HG03025 (cell line): ENCODE data around the gene NCBP1.
"Not testable (repeated sequence)": the region's sequence is repeated elsewhere in the genome, so short reads cannot be mapped to it uniquely, and the experiment has no call there.

Experiments
- ATAC-seq: cut with Tn5 transposase; IDR thresholded peaks from one replicate; pipeline ENCODE4 v1.9.1; 2021; ENCODE audit warnings: mild to moderate bottlenecking, moderate library complexity; ENCODE audit not compliant: unreplicated experiment, low FRiP score

The NCBP1 gene

GRCh38 chr9:97668485-97668884 lies 34.9 kb downstream of the NCBP1 start:
- no peak for ATAC-seq

GRCh38 chr9:97670586-97670985 lies 37.0 kb downstream of the NCBP1 start:
- ATAC-seq, result no peak

GRCh38 chr9:97672403-97672802 lies 38.8 kb downstream of the NCBP1 start:
- no peak for ATAC-seq

- ATAC-seq, result no peak
These were observed 40.3 kb downstream of the NCBP1 start for GRCh38 chr9:97673922-97674321.

GRCh38 chr9:97675655-97676054 lies 42.0 kb downstream of the NCBP1 start:
- ATAC-seq, result no peak

- no peak for ATAC-seq
These were observed 48.6 kb downstream of the NCBP1 start for GRCh38 chr9:97682242-97682641.

GRCh38 chr9:97688654-97689053 lies 55.0 kb downstream of the NCBP1 start:
- no peak for ATAC-seq

- ATAC-seq, result no peak
These were observed 56.0 kb downstream of the NCBP1 start for GRCh38 chr9:97689401-97690180.

GRCh38 chr9:97694769-97695168 lies 61.1 kb downstream of the NCBP1 start:
- no peak for ATAC-seq

- no peak for ATAC-seq
These were observed 61.8 kb downstream of the NCBP1 start for GRCh38 chr9:97695390-97695789.

GRCh38 chr9:97695995-97696802 lies 62.6 kb downstream of the NCBP1 start:
- no peak for ATAC-seq

GRCh38 chr9:97696803-97697601 lies 63.4 kb downstream of the NCBP1 start, which contains the start of gene XPA:
Gene XPA (minus strand): TSS chr9:97697340. CDS start chr9:97697292, 48 bp downstream.
- peak; percentile 80 for ATAC-seq

- no peak for ATAC-seq
These were observed 64.2 kb downstream of the NCBP1 start for GRCh38 chr9:97697837-97698236.

- no peak for ATAC-seq
These were observed 65.2 kb downstream of the NCBP1 start for GRCh38 chr9:97698865-97699264.

GRCh38 chr9:97699281-97699680 lies 65.7 kb downstream of the NCBP1 start:
- not testable (repeated sequence) for ATAC-seq

- not testable (repeated sequence) for ATAC-seq
These were observed 66.2 kb downstream of the NCBP1 start for GRCh38 chr9:97699824-97700223.

- ATAC-seq, result no peak
These were observed 70.1 kb downstream of the NCBP1 start for GRCh38 chr9:97703437-97704344.

GRCh38 chr9:97704345-97704677 lies 70.7 kb downstream of the NCBP1 start:
- ATAC-seq, result no peak

- no peak for ATAC-seq
These were observed 71.2 kb downstream of the NCBP1 start for GRCh38 chr9:97704851-97705250.

GRCh38 chr9:97705354-97705950 lies 71.8 kb downstream of the NCBP1 start:
- no peak for ATAC-seq
